K562 treated with DMSO at 1 percent for 4 hours (cell line): ENCODE measurements around the gene ZNF479. TPM values are rescaled to one million over a fixed set of nuclear protein-coding genes. Genes with fewer than 3 reads are reported as not detected.

Experiments used
- total RNA-seq: library from RNA; unstranded; fragments of 300-600 nt; gene quantifications from 2 replicates; pipeline ENCODE4 v1.2.3, GENCODE V29; 2022; ENCODE audit not compliant: insufficient read depth

The ZNF479 gene
- total RNA-seq: not detected in 2 replicates

DNA sequence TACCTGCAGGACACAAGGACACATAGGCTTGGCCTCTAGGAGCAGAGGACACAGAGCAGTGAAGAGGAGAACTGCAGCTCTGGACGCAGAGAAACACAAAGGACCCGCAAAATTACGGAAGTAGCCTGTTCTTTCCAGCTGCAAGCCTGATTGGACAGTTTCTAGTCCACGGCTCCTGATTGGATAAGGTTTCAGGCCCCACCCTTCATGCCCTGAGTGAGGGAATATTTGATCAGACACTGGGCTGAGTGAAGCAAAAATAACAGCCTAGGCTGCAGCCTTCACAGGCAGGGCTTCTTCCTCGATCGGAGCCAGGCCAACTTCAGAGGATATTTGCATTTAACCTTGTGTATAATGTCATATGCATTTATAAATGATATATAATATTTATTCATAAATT, at the start of gene ZNF479:
ZNF479 (minus strand) TSS at position 101 of the 400 bp plus-strand sequence. CDS start 112 bp downstream, outside the sequence.

